Measurements from ENCODE around the gene FLRT1. TPM values are rescaled to one million over a fixed set of nuclear protein-coding genes. Genes with fewer than 3 reads are reported as not detected.

FLRT1 gene
- total and polyA plus RNA-seq, 2 of the 13 experiments (the other 11 are each of a cell fraction or from before 2014, with no cell fraction given): 0.02 to 0.08 TPM

GRCh38 chr11:64035576-64035975 lies at the start of gene FLRT1 (continued):
- TF ChIP-seq HOMEZ (CRISPR knock-in tag; IDR thresholded peaks at IDR 0.05; ENCODE audit: low read depth): no peak
- no peak for TF ChIP-seq ZNF644 (CRISPR knock-in tag; IDR thresholded peaks at IDR 0.05; ENCODE audit: low read depth)
- TF ChIP-seq SAP130 (CRISPR knock-in tag; IDR thresholded peaks at IDR 0.05; ENCODE audit: low read depth): no peak
- no peak for TF ChIP-seq CBX2 (IDR thresholded peaks at IDR 0.05; ENCODE audit: low read depth, low read length)
- TF ChIP-seq CBX2 (CRISPR knock-in tag; IDR thresholded peaks at IDR 0.05; ENCODE audit: low read depth): no peak

GRCh38 chr11:63986156-63986931 lies 49.4 kb upstream of the FLRT1 start, which contains the start of gene OTUB1:
Gene OTUB1, plus strand, starts transcription at chr11:63986438. Its CDS starts 19 bp downstream, at chr11:63986457.
- intact Hi-C loops (cut with micrococcal nuclease; ENCODE audit: unreplicated experiment): no loop called here
- H3K36me3 ChIP-seq (replicated peaks in 1 of 2; ENCODE audit: control insufficient read depth in 1 of 2, insufficient read depth in 2 of 2, low read length in 2 of 2): peaks cover 3 to 19% of the 10 kb centered on the region in 2 experiments; a peak in 4 of 5 replicates
- 0% methylated on average over 1 of the region's 63 CpGs for WGBS (ENCODE audit: low lambda C conversion rate)
- FAIRE-seq (peak; percentile 72), DNase-seq (ENCODE audit: low spot score) (peak; percentile 93), ATAC-seq (peak; percentile 94)
- H2AFZ ChIP-seq (ENCODE audit: low read length): no peak within 1 kb of the TSS
- peak within 1 kb of the TSS; percentile 70 for H3K4me2 ChIP-seq (ENCODE audit: low read depth, low read length)
- ChIA-PET CTCF (ENCODE audit: low intra/inter-chr PET ratio, low total read pairs) (no interaction called here), POLR2A (interaction anchor here (3.1 kb wide), 1 partner anchor 12 kb away, joined by 12 read pairs; the partner anchor contains the start of gene COX8A)
- H3K4me1 ChIP-seq (ENCODE audit: insufficient read depth, low read length): peaks cover 19% of the 10 kb centered on the region
- peak within 1 kb of the TSS; percentile 87 to 97 (median 95) for H3K4me3 ChIP-seq (replicated peaks in 1 of 3; ENCODE audit: insufficient read depth in 1 of 3, low read depth in 2 of 3, low read length in 3 of 3)
- no TSS peak for BruUV-seq (replicated peaks)
- H3K9me3 ChIP-seq (ENCODE audit: low read length): no peaks in the 10 kb centered on the region
- H3K27me3 ChIP-seq (ENCODE audit: control insufficient read depth in 1 of 2, insufficient read depth in 2 of 2, low read length in 2 of 2): no peaks in the 10 kb centered on the region
- H3K27ac ChIP-seq (ENCODE audit: extremely low read length, insufficient read depth, low read length): peak within 1 kb of the TSS; percentile 89
- no peaks in the 10 kb centered on the region for H4K20me1 ChIP-seq (ENCODE audit: insufficient read depth, low read length)
- in situ Hi-C loops (cut with HindIII; ENCODE audit: extremely low pct_ligation_motif_present, low pct_unique_long_range_greater_than_20kb): no loop called here
- H3K9ac ChIP-seq (ENCODE audit: insufficient read depth, low read depth, low read length): peak within 1 kb of the TSS; percentile 95
- peaks cover 23% of the 10 kb centered on the region for H3K79me2 ChIP-seq (ENCODE audit: insufficient read depth, low read length)
- TF ChIP-seq ZNF782 (CRISPR knock-in tag; IDR thresholded peaks at IDR 0.05; ENCODE audit: borderline replicate concordance): peak; percentile 11; the same call in 1 of the 2 replicates
- TF ChIP-seq MNT (IDR thresholded peaks at IDR 0.05): peak; percentile 47
- TF ChIP-seq FUBP1 (CRISPR knock-in tag; IDR thresholded peaks at IDR 0.05; ENCODE audit: borderline replicate concordance): no peak
- no peak for TF ChIP-seq ATF7 (IDR thresholded peaks at IDR 0.05)
- no peak for TF ChIP-seq ATF7 (CRISPR knock-in tag; IDR thresholded peaks at IDR 0.05)
- TF ChIP-seq ZBTB21 (CRISPR knock-in tag; IDR thresholded peaks at IDR 0.05): no peak
- 0 out of 2 replicates have a peak, but pooled peaks have one; percentile 27 for TF ChIP-seq MLX (CRISPR knock-in tag; IDR thresholded peaks at IDR 0.05)
- 0 out of 2 replicates have a peak, but pooled peaks have one; percentile 97 for TF ChIP-seq ZNF235 (CRISPR knock-in tag; IDR thresholded peaks at IDR 0.05; ENCODE audit: borderline replicate concordance)
- TF ChIP-seq ZNF160 (CRISPR knock-in tag; IDR thresholded peaks at IDR 0.05): 0 out of 2 replicates have a peak, but pooled peaks have one; percentile 77
